DMS153 treated with DMSO at 0.1 percent for 48 hours (cell line): ENCODE measurements around the gene SPATA2.

Experiments
- DNase-seq: peaks from one replicate; lab custom pipeline; 2025; ENCODE audit not compliant: unreplicated experiment; lab: John Stamatoyannopoulos, UW

Gene SPATA2

DNA sequence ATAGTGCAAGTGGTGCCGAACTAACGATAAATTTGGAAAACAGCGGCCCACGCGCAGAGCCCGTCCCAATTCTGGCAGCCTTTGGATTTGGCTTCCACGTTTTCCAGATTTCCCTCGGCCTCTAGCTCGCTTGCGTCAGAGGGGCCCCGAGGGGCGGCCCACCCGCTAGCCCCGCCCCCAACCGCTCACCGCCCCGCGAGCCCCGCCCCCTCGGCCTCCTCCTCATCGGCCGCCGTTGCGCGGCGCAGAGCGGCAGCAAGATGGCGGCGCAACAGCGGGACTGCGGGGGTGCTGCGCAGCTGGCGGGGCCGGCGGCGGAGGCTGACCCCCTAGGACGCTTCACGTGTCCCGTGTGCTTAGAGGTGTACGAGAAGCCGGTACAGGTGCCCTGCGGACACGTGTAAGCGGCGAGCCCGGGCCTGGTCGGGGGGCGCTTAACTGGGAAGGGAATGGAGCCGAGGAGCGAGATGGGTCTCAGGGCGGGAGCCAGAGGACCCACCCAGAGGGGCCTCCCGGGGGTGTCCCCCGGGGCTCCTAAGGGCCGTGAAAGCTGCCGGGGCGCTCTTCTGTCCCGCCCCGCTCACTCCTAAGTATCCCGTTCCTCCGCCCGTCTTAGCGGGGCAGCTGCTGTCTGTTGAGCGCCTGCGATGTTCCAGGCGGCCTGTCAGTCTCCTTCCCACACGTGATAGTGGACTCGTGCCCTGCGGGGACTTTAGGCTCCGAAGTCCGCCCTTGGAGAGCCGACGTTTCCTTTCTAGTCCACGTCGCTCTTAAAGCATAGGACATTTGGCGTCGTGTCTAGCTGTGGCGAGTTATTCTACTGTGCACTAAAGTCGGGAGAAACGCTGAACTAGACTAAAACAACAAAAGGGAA, 21.1 kb upstream of the SPATA2 start, which contains the start of gene RNF114:
Gene RNF114, plus strand, starts transcription at position 245 of the 874 bp plus-strand sequence. Its CDS starts 16 bp downstream, at position 261.
- peak; percentile 82 for DNase-seq

DNA sequence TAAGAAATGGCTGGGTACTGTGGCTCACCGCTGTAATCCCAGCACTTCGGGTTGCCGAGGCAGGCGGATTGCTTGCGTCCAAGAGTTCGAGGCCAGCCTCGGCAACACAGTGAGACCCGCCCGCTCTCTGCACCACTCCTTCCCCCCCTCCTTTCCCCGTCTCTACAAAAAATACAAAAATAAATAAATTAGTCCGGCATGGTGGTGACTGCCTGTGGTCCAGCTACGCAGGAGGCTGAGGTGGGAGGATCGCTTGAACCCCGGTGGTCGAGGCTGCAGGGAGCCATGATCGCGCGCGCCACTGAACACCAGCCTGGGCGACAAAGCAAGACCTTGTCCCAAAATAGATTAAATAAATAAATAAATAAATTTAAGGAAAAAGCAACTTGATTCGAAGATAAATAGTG, 20.4 kb upstream of the SPATA2 start:
- no peak for DNase-seq

DNA sequence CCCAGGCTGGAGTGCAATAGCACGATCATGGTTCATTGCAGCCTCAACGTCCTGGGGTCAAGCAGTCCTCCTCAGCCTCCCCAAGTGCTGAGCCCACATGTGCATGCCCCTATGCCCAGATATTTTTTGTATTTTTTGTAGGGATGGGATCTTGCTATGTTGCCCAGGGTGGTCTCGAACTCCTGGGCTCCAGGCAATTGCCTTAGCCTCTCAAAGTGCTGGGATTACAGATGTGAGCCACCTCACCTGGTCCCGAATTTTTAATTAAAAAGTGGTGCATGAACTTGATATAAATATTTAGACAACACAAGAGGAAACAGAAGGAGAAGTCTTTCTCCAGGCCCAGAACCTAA, 13.8 kb upstream of the SPATA2 start:
- no peak for DNase-seq

DNA sequence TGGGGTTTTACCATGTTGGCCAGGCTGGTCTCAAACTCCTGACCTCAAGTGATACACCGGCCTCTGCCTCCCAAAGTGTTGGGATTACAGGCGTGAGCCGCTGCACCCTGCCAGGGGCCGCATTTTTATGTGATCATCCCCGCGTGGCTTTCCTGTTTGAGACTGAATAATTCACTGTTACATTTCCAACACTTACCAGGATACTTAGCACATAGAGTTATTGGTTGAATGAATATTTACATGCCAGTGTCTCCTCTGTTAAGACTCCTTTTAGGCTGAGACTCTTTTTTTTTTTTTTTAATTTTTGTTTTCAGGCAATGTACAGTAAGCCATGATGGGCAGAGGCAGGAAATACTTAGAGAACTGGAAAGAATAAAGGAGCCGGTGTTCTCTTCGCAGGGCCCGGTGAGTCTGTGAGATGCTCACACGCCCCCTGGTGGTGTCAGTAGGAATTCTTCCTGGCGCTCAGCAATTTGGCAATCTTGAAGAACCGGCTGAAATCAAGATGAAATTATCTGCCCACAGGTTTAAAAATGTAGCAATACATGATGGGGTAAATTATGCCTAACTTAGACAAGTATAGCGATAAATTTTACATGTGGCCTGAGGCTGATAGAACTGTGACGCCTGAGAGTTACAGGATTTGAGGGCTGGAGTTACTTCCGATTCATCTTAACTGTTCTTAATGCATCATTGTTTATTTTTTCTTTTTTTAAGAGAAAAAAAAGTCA, 13.2 kb upstream of the SPATA2 start:
- DNase-seq: peak; percentile 81

DNA sequence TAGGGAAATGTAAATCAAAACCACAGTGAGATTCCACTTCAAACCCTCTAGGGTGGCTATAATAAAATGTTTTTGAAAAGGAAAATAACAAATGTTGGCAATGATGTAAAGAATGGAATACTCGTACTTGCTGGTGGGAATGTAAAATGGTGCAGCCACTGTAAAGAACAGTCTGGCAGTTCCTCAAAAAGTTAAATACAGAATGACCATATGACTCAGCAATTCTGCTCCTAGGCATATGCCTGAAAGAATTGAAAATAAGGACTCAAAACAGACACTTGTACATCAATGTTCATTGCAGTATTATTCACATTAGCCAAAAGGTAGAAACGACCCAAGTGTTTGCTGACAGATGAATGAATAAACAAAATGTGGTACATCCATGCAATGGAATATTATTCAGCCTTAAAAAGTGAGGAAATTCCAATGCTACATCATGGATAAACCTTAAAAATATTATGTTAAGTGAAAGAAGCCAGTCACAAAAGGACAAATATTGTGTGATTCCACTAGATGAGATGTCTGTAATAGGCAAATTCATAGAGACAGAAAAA, 10.6 kb upstream of the SPATA2 start:
- no peak for DNase-seq

DNA sequence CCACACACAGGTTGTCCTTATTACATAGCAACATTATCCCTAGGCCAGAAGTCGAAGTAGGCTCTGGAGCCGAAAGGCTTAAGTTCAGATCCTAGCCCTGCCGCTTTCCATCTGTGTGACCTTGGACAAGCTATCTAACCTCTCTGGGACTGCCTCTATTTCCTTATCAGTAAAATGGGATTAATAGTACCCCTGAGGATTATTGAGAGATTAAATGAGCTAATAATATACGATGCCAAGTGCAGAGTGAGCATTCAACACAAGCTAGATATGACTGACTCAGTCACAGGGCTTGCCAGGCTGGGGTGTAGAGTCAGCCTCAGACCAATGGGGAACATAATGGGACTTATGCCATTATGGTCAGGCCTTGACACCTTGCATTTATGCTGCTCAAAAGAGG, 8.9 kb upstream of the SPATA2 start:
- no peak for DNase-seq

DNA sequence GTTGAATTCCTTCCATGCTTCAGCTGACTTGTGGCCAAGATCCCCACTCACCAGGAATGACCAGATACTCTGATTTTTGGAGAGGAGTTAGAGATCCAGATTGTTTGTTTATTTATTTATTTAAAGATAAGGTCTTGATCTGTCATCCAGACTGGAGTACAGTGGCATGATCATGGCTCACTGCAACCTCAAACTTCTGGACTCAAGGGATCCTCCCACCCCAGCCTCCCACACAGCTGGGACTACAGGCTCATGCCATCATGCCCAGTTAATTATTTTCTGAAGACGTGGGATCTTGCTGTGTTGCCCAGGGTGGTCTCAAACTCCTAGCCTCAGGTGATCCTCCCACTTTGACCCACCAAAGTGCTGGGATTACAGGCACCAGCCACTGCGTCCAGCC, 4.1 kb upstream of the SPATA2 start:
- no peak for DNase-seq

DNA sequence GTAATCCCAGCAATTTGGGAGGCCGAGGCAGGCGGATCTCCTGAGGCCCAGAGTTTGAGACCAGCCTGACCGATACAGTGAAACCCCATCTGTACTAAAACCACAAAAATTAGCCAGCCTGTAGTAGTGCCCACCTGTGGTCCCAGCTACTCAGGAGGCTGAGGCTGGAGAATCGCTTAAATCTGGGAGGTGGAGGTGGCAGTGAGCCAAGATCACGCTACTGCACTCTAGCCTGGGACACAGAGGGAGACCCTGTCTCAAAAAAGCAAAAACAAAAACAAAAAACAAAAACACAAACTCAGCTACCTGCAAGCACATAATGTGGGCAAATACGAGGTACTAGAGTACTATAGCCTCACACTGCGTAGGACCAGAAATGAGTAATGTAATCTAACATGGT, 3.7 kb upstream of the SPATA2 start:
- no peak for DNase-seq

DNA sequence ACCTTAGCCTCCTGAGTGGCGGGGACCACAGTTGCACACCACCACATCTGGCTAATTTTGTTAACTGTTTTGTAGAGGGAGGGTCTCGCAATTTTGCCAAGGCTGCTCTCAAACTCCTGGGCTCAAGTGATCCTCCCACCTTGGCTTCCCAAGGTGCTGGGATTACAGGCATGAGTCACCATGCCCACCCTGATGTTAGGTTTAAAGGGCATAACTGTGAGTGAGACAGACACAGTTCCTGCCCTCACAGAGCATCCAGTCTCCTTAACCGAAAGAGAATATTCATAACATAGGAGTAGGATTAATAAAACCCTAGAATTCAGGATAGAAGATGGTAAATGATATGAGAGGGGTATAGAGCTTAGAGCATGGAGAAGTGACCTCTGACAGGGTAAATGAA, 3.1 kb upstream of the SPATA2 start:
- DNase-seq: no peak

DNA sequence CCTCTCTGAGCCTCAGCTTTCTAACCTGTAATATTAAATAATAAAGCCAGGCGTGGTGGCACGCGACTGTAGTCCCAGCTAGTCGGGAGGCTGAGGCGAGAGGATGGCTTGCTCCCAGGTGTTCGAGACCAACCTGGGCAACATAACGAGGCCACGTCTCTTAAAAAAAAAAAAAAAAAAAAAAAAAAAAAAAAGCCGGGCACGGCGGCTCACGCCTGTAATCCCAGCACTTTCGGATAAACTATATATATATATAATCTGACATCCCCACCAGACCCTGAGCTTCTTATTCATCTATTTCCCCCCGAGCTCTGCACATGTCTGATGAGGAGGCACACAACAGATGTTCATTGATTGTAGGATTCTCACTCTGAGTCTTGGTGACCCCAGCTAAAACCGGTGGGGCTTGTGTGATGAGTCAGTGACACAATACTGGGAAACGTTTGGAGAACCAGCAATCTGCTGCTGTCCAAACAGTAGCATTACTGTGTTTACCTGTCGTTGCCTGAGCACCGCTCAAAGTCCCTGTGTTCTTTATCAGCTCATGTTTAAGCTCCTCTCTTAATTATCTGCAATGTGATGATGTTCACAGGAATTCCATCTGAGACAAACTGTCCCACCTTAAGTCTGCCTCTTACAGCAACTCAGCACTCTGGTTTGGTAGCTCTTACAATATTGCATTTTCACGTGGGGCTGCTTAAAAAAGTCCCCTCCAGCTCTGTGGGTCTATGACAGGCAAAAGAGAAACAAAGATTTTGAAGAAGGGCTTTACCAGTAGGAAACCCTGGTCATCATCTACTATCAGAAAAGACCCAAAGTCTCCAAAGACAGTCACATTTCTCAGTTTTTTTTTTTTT, 1.0 kb upstream of the SPATA2 start:
- DNase-seq: peak; percentile 47

DNA sequence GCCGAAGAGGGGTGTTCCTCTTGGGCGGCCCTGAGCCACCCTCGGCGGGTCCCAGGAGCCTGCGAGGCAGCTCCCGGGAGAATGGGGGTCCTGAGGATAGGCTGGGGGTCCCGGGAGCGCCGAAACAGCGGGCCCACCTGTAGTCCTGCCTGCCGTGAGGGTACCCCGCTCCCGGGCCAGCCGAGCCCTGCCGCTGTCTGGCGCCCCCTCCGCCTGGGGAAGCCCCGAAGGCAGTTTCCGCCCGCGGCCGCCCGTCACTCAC, 280 bp downstream of the SPATA2 start:
- DNase-seq: no peak

DNA sequence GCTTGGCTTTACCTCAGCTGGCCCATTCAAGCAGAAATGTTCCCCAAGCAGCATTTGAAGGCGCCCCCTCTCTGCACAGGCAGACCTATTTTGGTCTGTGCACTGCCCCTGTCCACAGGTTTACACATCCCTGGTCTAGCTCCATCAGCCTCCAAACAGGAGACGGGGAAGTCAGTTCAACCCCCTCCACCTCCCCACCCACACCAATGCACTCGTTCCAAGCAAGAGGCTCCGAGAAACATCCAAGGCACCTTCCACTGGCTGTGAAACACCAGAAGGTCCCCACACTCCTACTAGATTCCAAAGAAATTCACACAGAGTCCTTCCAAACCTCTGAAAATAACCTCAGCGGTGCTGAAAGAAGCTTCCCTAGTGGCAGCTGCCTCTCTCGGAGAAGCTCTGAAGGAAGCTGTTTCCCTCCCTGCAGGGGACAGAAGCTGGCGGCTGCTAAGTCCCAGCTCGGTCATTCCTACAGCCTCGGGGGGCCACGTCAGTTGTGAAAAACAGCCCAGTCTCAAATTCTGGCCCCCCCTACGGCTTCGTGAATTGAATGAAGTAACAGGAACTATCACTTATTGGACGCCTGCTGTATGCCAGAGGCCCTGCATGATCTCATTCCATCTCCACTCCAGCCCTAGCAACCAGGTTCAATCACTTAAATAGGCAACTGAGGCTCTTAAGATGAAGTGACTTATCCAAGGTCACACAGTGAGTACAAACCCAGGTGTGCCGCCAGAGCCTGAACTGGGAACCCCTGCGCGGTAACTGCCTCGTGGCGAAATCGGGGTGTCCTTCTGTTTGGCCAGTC, 815 bp downstream of the SPATA2 start:
- DNase-seq: no peak

DNA sequence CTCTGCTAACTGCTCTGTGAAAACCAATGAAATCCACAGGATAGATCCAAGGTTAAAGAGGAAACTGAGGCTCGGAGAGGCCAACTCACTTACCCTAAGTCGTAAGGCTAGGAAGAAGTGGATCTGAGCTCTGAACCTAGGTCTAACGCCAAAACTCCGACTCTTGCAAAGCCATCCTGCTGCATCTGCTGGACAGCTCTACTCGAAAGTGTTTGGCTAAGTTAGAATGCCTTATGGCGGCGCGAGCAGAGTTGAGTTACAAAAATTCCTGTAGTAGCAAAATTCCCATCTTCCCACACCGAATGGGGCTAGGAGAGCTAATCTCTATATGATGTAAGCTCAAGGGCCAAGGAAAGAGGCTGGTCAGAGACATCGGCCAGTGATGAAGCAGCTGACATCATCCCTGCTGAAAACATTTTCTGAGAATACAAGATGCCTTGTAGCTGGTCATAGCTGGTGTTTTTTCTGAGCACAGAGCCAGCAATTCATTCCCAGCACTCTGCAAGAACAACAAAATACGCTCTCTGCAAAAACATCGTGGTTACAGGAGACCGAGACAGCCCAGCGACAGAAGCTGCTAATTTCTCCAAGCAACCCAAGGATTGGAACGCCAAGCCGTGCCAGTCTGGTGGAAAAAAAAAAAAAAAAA, 1.8 kb downstream of the SPATA2 start:
- no peak for DNase-seq

DNA sequence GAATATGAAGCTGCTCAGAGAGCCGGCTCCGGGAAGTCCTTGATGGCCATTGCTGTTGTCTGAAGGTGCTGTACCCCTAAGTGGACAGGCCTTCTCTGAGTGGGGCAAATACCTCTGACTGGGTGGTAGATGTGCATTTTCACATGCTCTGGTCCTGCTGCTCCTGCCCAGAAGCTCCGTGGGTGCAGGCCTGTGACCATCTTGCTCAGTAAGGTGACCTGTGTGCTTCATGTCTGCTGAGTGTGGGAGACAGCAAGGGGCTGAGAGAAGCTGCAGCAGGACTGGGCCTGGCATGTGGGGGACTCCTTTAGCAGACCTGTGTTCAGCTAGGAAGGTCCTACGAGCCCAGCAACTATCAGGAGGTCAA, 5.0 kb downstream of the SPATA2 start:
- no peak for DNase-seq

DNA sequence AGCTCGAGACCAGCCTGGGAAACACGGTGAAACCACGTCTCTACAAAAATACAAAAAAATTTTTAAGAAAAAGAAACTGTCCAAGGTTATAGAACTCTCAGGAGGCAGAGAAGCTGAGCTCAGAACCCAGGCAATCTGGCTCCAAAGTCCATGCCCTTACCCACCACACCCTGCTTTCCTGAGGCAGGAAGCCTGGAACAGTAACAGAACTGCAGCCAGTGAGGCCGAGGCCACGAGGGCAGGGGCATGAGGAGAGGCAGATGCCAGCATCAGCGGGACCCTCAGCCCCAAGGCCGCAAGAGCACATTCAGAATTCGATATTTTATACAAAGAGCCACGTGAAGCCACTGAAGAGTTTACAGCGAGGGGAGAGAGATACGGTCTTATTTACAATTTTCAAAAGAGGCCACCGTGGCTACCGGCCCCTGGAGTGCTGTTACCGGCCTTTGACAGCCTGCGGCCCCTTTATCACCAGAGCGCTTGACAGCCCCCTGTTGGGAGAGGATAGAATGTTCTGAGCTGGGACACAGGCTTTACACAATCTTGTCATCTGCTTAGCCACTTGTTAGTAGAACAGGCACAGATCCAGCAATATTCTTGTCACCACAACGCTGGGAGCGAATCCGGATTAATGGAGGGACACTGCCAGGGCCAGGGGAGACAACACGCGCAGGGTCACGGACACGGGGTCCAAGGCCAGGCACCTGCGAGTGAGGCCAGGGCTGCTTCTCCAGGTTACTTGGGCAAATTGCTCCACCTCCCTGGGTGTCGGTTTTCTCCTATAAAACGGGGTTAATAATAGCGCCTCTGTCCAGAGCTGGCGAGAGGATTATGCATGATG, 5.6 kb downstream of the SPATA2 start:
- DNase-seq: no peak

DNA sequence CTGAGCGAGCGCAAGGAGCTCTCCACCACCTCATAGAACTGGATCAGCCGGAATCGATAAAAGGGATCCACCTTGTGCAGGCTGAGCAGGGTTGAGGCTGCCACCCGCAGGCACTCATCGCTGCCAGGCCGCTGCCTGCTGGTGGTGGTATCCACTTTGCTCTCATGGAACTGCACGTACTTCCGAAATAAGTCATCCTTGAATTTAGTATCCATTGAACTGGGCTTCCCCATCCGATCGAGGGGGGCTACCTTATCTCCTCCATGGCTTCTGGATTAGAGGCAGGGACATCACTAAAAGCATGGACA, 7.1 kb downstream of the SPATA2 start:
- no peak for DNase-seq

DNA sequence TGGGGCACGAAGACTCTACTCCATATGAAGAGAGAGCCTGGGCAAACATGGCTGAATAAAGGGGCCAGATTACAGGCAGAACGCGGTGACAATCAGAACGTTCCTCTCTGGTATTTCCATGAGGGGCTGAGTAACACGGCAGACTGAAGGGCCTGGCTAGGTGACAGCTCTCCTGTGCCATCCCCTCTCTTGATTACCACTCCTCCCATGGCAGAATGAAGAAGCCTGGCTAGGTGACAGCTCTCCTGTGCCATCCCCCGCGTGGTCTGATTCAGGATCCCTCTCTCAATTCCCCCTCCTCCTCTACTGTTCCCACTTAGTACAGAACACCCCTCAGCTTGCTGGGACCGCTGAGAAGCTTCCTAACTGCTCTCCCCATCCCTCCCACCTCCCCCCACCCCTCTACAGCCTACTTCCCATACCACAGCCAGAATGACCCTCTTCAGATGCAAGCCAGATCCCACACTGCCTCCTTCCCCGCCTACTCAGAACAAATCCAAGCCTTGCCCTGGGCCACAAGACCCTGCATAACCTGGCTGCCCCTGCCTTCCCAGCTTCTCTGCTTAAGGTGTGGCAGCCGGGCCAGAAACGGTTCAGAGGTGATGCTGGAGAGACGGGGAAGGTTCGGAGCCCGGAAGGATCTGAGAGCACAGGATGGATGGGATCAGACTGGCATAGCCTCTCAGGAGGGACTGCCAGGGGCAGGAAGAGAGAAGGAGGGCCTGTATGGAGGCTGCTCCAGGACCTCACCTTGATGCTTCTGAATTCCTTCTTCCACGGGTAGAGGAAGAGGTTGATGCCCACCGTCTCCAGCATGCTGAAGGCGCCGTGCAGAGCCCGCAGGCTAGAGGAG, 7.7 kb downstream of the SPATA2 start:
- no peak for DNase-seq

DNA sequence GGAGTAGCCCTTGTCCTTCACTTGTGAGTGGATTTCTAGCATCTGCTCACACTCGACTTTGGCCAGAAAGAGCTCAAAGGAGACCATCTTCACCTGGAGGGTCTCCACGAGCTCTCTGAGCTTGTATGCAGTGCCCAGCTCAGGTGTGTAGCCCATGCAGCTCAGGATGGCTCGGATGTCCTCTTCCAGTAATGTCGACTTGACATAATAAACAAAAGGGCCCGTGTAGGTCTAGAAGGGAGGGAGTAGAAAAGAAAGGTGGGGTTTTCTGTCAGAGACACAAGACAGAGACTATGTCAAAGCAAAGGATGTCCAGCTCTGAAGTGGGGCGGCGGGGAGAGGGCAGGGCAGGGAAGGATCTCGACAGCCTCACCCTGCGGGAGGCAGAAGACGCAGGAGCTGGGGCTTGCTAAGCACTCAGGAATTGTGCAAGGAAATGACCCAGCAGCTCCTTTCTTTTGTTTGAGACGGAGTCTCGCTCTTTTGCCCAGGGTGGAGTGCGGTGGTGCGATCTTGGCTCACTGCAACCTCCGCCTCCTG, 8.6 kb downstream of the SPATA2 start:
- no peak for DNase-seq
